GM19023 (cell line): ENCODE results near the gene PPP2R2C.

ENCODE experiments used
- ATAC-seq: cut with Tn5 transposase; IDR thresholded peaks from one replicate; pipeline ENCODE4 v1.9.1; 2021; ENCODE audit warnings: mild to moderate bottlenecking, moderate library complexity; ENCODE audit not compliant: unreplicated experiment

Gene PPP2R2C

GRCh38 chr4:6494431-6495295 lies 22.2 kb upstream of the PPP2R2C start:
- no peak for ATAC-seq

GRCh38 chr4:6493658-6494304 lies 21.4 kb upstream of the PPP2R2C start:
- ATAC-seq = no peak

GRCh38 chr4:6492861-6493657 lies 20.6 kb upstream of the PPP2R2C start:
- ATAC-seq = no peak

GRCh38 chr4:6492027-6492590 lies 19.7 kb upstream of the PPP2R2C start:
- ATAC-seq = no peak

GRCh38 chr4:6491235-6491634 lies 18.8 kb upstream of the PPP2R2C start:
- ATAC-seq = no peak

- no peak for ATAC-seq
Measured at GRCh38 chr4:6489927-6490326, 17.5 kb upstream of the PPP2R2C start.

GRCh38 chr4:6487466-6487865 lies 15.1 kb upstream of the PPP2R2C start:
- no peak for ATAC-seq

GRCh38 chr4:6480534-6481088 lies 8.2 kb upstream of the PPP2R2C start:
- ATAC-seq = no peak

GRCh38 chr4:6478546-6479220 lies 6.3 kb upstream of the PPP2R2C start:
- ATAC-seq = no peak

GRCh38 chr4:6476893-6477292 lies 4.5 kb upstream of the PPP2R2C start:
- no peak for ATAC-seq

GRCh38 chr4:6475492-6476020 lies 3.1 kb upstream of the PPP2R2C start:
- no peak for ATAC-seq

- no peak for ATAC-seq
Measured at GRCh38 chr4:6474705-6475457, 2.5 kb upstream of the PPP2R2C start.

GRCh38 chr4:6474053-6474568 lies 1.7 kb upstream of the PPP2R2C start:
- no peak for ATAC-seq

- ATAC-seq = no peak
Measured at GRCh38 chr4:6473264-6474052, 1.0 kb upstream of the PPP2R2C start.

GRCh38 chr4:6472008-6472386 lies 417 bp downstream of the PPP2R2C start:
- ATAC-seq = no peak

GRCh38 chr4:6471307-6472007 lies 957 bp downstream of the PPP2R2C start:
- ATAC-seq = no peak

GRCh38 chr4:6470502-6471306 lies 1.7 kb downstream of the PPP2R2C start:
- ATAC-seq = no peak
